GM21528 (cell line): Measurements from ENCODE around the gene RPL10A.
A peak's percentile ranks its signal among the peaks of the same experiment; 100 is the strongest.

Experiments used
- ATAC-seq: cut with Tn5 transposase; IDR thresholded peaks from one replicate; pipeline ENCODE4 v1.9.1; 2021; ENCODE audit warnings: mild to moderate bottlenecking, moderate library complexity; ENCODE audit not compliant: unreplicated experiment, low FRiP score

Gene RPL10A

DNA sequence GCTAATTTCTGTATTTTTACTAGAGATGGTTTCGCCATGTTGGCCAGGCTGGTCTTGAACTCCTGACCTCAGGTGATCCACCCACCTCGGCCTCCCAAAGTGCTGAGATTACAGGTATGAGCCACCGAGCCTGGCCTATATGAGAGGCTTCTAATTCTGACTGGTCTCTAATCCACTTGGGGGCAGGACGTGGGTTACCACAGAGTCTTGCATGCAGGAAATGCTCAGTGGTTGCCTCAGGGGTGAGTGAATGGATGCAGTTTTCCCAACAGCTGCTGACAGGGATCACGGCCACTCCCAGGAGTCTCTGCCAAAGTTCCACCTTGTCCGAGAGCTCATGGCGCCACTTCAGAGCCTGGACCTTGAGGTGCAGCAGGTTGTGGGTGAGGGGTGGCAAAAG lies 22.5 kb upstream of the RPL10A start:
- ATAC-seq, result no peak

DNA sequence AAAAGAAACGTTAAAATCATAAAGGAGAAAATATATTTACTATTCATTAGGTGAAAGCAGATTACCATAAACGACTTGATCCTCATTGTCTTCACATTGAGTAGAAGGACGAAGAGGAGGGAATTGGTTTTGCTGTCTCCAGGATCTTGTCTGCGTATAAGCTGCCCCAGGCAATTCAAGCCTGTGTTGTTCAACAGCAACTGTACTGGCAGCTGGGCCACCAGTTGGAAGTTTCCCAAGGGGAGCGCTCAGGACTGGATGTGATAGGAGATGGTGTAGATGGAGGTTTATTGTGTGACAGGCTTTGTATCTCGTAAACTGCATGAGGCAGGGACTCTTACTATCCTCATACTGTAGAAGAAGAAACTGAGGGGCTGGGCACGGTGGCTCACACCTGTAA lies 20.0 kb upstream of the RPL10A start:
- no peak for ATAC-seq

DNA sequence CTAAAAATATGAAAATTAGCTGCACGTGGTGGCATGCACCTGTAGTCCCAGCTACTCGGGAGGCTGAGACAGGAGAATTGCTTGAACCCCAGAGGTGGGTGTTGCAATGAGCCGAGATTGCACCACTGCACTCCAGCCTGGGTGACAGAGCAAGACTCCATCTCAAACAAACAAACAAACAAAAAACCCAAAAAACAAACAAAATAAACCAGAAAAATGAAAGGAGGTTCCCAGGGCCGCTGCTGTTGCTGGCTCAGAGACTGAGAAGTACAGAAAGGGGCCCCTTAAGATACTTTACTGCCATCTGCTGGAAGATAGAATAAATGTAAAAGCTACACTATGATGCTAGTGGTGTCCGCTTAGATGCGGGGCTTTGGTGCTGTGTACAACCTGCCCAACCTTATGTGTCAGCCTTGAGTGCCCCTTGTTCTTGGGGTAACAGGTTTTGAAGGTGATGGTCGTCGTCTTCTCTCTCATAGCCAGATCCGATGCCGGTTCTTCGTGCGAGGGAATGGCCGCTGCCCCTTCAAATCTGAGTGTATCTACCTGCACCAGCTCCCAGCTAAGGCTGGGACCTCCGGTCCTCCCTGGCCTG lies 18.8 kb upstream of the RPL10A start:
- ATAC-seq, result no peak

DNA sequence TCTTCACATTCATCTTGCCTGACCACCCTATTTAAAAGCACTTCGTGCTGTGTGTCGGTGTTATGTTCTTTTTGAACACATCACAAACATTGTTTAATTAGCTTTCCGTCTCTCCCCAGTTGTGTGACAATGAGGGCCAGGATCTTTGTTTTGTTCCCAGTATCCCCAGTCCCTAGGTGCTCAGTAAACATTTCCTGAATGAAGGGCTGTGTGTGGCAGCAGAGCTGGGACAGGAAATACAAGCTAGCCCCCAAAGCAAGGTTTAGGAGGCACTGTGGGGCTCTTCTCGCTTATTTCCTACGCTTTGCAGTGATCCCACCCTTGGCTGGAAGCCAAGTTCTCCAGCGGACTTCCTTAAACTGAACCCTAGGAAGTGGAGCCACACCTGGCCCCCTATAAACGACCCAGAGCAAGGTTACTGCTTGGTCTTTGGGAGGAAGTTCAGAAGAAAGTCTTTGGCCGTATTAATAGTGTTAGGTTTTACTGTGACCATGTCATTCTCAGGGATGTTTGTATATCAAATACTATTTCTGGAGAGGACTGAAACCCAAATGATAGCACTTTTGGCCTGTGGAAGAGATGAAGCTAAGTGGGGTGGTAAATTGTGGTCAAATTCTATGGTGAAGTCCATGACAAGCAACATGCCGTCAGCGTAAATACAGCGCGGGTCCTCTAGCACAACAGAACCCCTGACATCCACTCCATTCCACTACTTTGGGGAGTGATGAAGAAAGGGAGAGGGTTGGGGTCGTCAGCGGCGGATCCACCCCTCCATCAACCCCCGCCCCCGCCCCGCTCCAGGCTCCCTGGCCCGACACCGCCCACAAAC lies 16.6 kb upstream of the RPL10A start:
- ATAC-seq, result no peak

DNA sequence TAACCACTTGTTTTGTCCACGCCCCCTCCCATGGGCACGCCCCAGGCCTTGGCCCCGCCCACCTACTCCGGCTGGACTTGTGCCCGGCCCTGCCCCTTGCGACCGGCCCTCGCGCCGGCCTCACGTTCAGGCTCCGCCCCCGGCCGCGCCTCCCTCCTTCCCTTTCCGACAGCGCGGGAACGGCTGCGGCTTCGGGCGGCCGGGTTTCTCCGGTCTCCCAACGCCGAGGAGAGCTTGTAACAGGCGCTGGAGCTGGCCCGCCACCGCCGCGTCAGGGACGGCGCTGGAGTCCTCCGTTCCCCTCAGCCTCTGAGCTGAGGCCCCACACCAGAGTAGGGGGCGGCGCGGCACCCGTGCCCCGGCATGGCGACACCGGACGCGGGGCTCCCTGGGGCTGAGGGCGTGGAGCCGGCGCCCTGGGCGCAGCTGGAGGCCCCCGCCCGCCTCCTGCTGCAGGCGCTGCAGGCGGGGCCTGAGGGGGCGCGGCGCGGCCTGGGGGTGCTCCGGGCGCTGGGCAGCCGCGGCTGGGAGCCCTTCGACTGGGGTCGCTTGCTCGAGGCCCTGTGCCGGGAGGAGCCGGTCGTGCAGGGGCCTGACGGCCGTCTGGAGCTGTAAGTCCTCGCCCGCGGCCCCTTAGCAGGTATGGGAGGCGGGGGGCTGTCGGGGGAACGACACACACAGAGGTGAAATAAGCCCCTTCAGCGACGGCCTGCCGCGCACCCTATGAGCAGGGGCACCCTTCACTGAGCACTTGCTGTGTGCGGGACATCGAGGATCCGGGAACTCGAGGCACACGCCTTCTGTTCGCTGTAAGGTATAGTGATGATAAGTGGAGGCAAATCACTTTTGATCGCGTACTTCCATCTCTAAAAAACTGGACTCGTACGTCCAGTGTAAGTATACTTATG lies 15.8 kb upstream of the RPL10A start, which contains the start of gene FANCE:
Gene FANCE, plus strand, starts transcription at position 156 of the 908 bp plus-strand sequence. Its CDS starts 208 bp downstream, at position 364.
- ATAC-seq, result peak; percentile 93

DNA sequence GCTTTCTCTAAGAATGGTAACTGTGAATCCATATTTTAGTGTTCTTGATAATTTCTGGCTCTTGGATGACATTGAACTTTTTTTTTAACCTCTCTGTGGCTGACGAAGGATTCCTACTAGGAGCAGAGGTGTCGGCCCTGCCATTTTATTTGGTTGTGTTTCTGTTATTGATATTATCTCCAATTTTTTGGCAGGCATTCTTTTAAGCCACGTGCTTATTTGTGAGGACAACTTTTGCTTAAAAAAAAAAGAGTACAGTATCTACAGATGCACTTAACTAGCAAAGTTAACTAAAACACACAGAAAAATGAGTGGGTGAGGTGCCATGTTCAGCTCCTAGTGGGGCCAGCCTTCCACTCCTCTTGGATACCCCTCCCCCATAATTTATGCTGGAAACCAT lies 15.0 kb upstream of the RPL10A start:
- ATAC-seq, result no peak

DNA sequence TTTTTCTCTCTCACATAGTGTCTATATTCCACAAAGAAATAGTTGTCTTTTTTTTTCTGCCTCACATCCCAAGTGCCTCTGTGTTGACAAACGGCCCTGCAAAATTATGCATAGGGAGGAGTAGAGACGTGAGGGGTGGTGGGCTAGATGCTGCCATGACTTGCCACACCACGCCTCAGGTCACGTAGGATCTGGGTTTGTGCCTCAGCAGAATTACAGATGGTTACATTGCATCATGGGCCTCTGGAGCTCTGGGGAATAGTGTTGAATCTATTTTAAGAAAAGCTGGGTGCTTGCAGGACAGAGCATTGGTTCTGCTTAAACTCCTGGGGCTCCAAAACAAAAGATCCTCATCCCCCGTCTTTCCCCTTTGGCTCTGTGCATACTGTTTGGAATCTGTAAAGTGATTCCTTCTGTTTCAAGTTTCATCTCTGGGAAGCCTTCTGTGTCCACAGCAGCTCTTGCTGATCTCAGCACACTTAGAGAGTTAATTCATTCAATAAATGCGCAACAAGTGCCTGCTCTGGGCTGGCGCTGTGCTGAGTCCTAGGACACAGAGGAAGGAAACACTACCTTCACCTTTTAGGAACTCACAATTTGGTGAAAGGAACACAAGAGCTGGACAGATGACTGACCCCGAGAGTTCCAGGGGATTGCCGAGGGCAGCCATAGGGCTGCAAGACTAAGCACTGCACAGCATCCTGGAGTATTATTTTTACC lies 13.7 kb upstream of the RPL10A start:
- ATAC-seq, result no peak

DNA sequence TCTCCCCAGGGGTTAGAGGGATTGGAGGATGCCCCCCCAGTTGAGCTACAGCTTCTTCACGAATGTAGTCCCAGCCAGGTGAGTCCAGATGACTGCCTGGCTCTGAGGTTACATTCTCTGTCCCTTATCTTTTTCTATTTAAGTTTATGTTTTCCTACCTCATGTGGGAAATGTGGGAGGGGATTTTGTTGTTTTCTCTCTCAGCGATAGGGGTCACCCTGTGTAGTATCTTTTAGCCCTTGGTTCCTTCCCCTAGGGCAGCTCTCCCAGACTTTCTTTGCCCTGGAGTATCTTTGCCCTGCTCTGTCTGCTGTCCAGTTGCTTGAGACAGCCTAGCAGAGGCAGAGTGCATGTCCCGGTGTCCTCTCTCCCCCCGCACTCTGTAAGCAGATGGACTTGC lies 10.3 kb upstream of the RPL10A start:
- no peak for ATAC-seq

DNA sequence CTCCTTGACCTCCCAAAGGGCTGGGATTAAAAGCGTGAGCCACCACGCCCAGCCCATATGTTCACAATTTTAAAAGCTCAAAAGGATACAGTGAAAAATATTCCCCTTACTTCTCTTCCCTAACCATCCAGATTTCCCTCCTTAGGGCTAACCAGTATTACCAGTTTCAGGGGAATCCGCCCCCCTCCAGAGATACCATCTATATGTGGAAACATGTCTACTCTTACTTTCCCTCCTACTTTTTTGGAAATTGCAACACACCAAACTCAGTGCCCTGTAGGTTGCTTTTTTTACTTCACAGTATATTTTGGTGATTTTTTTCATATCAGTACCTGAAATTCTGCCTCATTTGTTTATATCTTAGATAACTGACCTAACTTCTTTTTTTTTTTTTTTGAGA lies 6.9 kb upstream of the RPL10A start:
- no peak for ATAC-seq

DNA sequence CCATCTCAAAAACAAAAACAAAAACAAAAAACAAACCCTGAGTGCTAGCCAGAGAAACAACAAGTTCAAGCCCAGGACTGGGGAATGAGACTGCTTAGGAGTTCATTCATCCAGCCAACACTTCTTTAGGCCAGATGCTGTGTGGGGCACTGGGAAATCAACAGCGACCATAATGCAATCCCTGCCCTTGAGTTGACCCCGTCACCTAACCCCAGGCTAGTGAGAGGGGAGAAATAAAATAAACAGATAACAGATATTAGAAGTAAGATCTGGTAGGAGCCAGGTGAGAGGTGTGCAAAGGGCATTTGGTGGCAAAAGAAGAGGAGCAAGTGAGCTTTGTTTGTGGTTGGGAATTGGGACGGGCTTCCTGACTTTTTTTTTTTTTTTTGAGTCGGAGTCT lies 4.9 kb upstream of the RPL10A start:
- no peak for ATAC-seq

DNA sequence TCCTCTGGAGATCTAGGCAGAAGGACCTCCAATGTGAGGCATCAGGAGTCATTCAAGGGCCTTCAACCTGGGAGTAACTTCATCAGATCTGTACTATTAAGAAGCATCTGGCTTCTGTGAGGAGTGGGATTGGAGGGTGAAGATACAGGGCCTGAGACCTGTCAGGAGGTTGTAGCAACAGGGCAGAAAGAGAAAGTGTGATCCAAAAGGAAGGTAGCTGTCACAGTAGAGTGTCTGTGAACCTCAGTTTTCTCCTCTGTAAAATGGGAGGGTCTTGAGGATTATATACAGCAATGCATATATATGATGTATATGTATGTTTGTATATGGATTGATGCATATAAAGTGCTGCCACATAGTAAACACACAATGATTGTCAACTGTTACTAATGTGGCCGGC lies 2.6 kb upstream of the RPL10A start:
- no peak for ATAC-seq

DNA sequence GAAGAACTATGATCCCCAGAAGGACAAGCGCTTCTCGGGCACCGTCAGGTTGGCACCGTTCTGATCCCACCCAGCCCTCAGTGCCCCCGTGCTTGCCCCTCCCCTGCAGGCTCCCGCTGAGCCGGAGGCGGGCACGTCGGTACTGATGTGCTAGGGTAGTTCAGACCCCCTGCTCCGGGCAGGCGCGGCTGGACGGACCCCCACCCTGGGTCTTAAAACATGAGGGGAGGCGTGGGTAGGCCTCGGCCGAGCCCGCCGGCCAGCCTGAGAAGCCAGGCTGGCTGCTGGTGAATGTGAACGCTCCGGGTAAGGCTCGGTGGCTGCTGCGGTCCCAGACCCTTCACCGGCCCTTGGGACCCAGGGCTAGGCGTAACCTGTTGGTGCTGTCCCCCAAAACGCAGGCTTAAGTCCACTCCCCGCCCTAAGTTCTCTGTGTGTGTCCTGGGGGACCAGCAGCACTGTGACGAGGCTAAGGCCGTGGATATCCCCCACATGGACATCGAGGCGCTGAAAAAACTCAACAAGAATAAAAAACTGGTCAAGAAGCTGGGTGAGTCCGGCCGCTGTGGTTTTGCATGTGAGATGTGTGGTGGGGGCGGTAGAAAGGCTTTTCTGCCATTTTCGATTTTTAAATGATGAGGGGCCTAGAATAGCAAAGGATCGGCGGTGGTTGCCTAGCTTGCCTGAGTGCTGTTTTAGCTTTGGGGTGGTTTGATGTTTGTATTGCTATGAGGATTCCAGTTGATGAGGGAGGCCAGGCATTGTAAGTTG lies 964 bp downstream of the RPL10A start:
- no peak for ATAC-seq

DNA sequence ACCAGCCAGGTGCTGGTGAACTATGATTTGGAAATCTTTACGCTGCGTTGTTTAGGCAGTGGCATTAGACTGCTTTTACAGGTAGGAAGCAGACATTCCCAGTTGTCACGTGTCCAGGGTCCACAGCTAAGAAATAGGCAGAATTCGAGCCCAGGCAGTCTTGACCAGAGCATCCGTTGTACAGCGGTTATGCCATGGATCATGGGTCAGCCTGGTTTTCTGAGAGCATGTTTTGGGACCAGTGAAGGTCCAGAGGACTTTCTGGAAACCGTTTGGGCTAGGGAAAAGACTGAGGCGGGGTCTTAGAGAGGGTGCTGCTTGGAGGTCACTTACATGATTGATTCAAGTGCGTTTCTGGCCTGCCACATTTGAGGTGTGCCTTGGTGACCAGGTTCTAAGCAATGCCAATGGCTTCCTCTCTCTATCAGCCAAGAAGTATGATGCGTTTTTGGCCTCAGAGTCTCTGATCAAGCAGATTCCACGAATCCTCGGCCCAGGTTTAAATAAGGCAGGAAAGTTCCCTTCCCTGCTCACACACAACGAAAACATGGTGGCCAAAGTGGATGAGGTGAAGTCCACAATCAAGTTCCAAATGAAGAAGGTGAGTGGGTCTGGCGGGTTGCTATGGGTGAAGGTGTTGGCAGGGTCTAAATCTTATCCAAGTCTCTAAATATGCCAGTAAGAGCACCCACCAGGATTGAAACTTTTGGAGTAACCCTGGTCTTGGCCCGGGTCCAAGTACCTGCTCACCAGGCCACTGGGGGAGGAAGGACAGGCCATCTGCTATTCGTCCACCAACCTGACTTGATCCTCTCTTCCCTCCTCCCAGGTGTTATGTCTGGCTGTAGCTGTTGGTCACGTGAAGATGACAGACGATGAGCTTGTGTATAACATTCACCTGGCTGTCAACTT lies 1.8 kb downstream of the RPL10A start:
- no peak for ATAC-seq

DNA sequence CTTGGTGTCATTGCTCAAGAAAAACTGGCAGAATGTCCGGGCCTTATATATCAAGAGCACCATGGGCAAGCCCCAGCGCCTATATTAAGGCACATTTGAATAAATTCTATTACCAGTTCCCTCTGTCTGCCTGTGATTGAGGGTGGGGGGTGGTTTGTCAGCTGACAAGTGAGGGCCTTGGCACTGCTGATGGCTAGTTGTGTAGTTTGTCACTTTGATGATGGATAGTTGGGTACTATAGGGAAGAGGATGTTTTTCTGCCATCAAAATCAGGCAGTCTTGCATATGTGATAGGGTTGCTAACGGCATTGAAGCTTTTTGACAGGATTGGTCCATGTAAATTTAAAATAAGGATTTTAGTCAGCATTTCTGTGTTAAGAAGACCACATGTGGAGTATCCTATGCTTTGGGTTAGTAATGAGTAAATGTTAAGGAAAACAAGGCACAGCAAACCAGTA lies 2.5 kb downstream of the RPL10A start:
- no peak for ATAC-seq

DNA sequence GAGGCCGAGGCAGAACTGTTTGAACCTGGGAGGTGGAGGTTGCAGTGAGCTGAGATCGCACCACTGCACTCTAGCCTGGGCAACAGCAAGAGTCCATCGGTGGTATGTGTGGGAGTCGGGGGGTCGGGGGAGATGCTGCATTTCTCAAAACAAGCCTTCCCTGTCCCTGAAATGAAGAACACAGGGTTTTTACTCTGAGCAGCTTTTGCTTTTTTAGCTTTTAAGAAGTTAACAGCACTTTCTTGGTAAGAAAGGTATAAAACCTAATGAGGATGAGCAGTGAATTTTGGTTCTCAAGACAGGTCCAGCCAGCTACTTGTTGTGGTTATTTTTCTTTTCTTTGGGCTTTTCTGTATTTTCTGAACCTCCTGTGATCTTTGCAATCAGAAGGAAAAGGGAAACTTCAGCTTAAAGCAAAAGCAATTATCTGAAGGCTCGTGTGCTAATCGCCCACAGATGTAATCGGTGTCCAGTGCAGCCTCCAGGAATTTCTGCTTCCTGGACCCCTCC lies 3.7 kb downstream of the RPL10A start:
- ATAC-seq, result no peak

DNA sequence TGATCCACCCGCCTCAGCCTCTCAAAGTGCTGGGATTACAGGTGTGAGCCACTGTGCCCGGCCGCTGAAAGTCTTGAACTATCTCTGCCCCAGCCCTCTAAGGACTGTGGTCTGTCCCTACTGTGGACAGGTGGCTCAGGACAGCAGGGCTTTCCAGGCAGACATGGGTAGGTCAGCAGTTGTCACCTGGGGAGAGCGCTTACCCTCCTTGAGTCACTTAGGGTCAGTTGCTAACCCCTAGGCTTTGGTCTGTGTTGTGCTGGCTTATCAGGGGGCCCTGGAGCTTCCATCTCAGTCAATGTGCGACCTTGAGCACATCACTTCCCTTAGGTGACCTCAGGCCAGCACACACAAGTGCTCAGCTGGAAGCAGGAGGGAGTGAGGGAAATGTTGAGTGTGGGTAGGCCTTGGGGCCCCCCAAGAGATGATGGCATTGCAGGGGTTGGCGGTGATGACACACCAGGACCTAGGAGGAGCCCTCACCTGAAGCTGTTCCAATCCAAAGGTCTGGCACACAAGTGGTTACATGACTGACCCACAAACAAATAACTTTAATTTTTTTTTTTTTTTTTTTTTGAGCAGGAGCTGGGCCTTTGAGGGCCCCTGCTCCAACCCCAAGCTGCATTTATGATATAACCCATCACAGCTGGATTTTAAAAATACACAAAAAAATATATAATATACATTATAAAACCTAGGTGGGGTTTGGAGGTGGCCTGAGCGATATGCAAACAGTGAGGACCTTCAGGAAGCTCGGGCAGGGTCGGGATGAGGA lies 5.1 kb downstream of the RPL10A start:
- no peak for ATAC-seq

DNA sequence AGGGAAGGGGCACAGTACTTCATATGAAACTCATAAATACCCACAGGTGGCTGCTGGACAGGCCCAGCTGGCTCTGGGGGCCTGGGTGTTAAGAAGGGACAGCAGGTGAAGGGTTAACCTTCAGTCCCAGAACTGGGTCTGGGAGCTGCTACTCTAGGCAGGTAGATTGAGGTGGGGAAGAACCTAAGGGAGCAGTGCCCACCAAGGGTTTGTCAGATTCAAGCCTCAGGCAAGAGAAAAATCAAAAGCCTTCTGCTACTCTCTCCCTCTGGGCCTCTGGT lies 5.6 kb downstream of the RPL10A start:
- ATAC-seq, result no peak
